Ishikawa (cell line): Measurements from ENCODE around the gene S100A1.

Source experiments
- CEBPB ChIP-seq: IDR thresholded peaks from 2 replicates; pipeline ENCODE4 v1.6.1; 2012
- CREB1 ChIP-seq: IDR thresholded peaks from 2 replicates; pipeline ENCODE4 v1.6.1; 2012; ENCODE audit warnings: low read depth
- EGR1 ChIP-seq: IDR thresholded peaks from 2 replicates; pipeline ENCODE4 v1.6.1; 2012
- EP300 ChIP-seq: IDR thresholded peaks from 2 replicates; pipeline ENCODE4 v1.6.1; 2012; ENCODE audit warnings: borderline replicate concordance
- FOXM1 ChIP-seq: IDR thresholded peaks from 2 replicates; pipeline ENCODE4 v1.6.1; 2012; ENCODE audit warnings: low read depth, borderline replicate concordance
- NFIC ChIP-seq: IDR thresholded peaks from 2 replicates; pipeline ENCODE4 v1.6.1; 2012
- RAD21 ChIP-seq: IDR thresholded peaks from 2 replicates; pipeline ENCODE4 v1.6.1; 2012; ENCODE audit warnings: low read depth
- TAF1 ChIP-seq: IDR thresholded peaks from 2 replicates; pipeline ENCODE4 v1.6.1; 2012; ENCODE audit warnings: low read depth, mild to moderate bottlenecking
- TCF12 ChIP-seq: IDR thresholded peaks from 2 replicates; pipeline ENCODE4 v1.6.1; 2012; ENCODE audit warnings: low read depth
- TEAD4 ChIP-seq: IDR thresholded peaks from 2 replicates; pipeline ENCODE4 v1.6.1; 2012
- YY1 ChIP-seq: IDR thresholded peaks from 2 replicates; pipeline ENCODE4 v1.6.1; 2012; ENCODE audit warnings: low read depth
- ZBTB7A ChIP-seq: IDR thresholded peaks from 2 replicates; pipeline ENCODE4 v1.6.1; 2012; ENCODE audit warnings: low read depth
- TF ChIP-seq, protein P1 (sequence below): IDR thresholded peaks from 2 replicates; pipeline ENCODE4 v1.6.1; 2012
- TF ChIP-seq, protein P2 (sequence below): IDR thresholded peaks from 2 replicates; pipeline ENCODE4 v1.6.1; 2012; ENCODE audit warnings: low read depth, mild to moderate bottlenecking
- TF ChIP-seq, protein P3 (sequence below): IDR thresholded peaks from 2 replicates; pipeline ENCODE4 v1.6.1; 2012

Gene S100A1

GRCh38 chr1:153646672-153647345, 18.6 kb downstream of the S100A1 start:
- TF ChIP-seq EP300 (no peak), ZBTB7A (no peak), RAD21 (no peak), TAF1 (no peak)
- TF ChIP-seq, protein P1, sequence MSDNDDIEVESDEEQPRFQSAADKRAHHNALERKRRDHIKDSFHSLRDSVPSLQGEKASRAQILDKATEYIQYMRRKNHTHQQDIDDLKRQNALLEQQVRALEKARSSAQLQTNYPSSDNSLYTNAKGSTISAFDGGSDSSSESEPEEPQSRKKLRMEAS = no peak
- TF ChIP-seq, protein P2, sequence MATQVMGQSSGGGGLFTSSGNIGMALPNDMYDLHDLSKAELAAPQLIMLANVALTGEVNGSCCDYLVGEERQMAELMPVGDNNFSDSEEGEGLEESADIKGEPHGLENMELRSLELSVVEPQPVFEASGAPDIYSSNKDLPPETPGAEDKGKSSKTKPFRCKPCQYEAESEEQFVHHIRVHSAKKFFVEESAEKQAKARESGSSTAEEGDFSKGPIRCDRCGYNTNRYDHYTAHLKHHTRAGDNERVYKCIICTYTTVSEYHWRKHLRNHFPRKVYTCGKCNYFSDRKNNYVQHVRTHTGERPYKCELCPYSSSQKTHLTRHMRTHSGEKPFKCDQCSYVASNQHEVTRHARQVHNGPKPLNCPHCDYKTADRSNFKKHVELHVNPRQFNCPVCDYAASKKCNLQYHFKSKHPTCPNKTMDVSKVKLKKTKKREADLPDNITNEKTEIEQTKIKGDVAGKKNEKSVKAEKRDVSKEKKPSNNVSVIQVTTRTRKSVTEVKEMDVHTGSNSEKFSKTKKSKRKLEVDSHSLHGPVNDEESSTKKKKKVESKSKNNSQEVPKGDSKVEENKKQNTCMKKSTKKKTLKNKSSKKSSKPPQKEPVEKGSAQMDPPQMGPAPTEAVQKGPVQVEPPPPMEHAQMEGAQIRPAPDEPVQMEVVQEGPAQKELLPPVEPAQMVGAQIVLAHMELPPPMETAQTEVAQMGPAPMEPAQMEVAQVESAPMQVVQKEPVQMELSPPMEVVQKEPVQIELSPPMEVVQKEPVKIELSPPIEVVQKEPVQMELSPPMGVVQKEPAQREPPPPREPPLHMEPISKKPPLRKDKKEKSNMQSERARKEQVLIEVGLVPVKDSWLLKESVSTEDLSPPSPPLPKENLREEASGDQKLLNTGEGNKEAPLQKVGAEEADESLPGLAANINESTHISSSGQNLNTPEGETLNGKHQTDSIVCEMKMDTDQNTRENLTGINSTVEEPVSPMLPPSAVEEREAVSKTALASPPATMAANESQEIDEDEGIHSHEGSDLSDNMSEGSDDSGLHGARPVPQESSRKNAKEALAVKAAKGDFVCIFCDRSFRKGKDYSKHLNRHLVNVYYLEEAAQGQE = no peak

GRCh38 chr1:153647346-153647714, 19.1 kb downstream of the S100A1 start:
- TF ChIP-seq, protein P2 = no peak
- TF ChIP-seq TEAD4 (no peak), ZBTB7A (no peak), CREB1 (no peak), RAD21 (no peak), EP300 (no peak), EGR1 (no peak), YY1 (no peak), TCF12 (no peak), NFIC (no peak), CEBPB (no peak), TAF1 (no peak), FOXM1 (no peak)
- TF ChIP-seq, protein P1 = no peak
- TF ChIP-seq, protein P3, sequence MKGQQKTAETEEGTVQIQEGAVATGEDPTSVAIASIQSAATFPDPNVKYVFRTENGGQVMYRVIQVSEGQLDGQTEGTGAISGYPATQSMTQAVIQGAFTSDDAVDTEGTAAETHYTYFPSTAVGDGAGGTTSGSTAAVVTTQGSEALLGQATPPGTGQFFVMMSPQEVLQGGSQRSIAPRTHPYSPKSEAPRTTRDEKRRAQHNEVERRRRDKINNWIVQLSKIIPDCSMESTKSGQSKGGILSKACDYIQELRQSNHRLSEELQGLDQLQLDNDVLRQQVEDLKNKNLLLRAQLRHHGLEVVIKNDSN = no peak

DNA sequence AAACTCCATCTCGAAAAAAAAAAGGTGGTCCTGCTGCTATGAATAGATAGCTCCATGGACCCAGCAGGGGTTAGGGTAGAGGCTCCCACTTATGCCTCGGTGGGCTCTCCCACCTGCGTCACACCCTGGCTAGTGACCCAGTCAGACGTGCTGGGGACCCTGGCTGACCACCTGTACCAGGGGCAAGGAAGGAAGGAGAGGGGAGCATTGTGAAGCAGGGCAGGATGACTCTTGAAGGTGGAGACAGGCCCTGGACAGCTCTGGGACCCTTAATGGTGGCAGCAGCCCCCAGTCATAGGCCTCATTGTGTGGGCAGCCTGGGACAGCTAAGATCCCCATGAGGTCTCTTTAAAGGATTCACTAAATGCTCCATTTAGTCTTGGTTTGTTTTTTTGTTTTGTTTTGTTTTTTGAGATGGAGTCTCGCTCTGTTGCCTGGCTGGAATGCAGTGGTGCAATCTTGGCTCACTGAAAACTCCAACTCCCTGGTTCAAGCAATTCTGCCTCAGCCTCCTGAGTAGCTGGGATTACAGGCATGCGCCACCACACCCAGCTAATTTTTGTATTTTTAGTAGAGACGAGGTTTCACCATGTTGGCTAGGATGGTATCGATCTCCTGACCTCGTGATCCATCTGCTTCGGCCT, 19.9 kb downstream of the S100A1 start:
- TF ChIP-seq, protein P1 = no peak
- TF ChIP-seq TEAD4 (peak; percentile 84), YY1 (no peak), ZBTB7A (no peak), CEBPB (peak; percentile 92)

DNA sequence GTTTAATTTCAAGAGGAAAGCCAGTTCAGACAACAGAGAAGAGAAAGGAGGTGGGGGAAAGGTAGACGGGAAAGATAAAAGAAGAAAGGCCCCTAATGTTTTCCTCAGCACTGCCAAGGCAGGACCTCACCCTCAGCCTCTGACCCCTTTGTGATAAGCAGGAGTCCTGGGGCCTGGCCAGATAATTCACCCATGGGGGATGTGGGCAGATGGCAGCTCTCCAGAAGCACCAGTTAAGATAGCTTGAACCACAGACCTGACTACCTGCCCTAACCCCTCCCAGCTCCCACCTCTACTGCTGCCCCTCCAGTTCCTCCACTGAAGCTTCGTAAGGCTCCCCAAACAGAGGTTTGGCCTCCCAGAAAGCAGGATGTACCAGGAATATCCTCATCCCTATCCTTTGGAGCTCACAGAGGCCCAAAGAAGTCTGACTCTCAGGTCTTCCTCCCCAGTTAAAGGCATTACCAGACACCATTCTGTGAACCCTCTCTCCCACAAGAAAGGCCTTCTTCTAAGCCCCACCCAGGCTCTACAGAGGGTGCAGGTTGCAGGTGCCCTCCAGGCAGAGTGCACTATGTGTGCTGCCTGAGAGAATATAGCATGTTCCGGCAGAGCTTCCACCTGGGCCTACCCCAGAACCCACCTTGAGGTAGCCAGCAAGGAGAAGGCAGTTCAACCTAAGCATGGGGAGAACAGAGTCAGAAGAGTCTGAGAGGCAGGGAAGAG, 21.1 kb downstream of the S100A1 start:
- TF ChIP-seq TEAD4 = no peak
- TF ChIP-seq RAD21 = no peak
- TF ChIP-seq, protein P3 = no peak
- no peak for TF ChIP-seq NFIC
- no peak for TF ChIP-seq FOXM1
- no peak for TF ChIP-seq TAF1
- no peak for TF ChIP-seq ZBTB7A
- TF ChIP-seq CREB1 = no peak
- TF ChIP-seq TCF12 = no peak

DNA sequence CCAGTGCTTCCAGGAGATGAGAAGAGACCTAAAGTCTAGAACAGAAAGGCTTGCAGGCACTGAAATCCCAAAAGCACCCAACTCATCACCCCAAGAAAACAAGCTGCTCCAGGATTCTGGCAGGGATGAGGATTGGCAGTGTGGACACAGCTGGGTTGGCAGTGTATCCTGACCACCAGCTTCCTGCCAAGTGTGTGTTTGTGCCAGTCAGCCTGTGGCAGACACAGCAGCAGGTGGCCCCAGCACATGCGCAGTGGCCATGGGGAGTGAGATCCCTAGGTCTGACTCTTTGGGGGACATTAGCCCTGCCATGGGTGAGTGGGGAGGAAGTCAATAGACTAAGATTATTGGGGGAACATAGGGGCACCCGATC, 21.6 kb downstream of the S100A1 start:
- TF ChIP-seq NFIC = no peak
- no peak for TF ChIP-seq TEAD4

DNA sequence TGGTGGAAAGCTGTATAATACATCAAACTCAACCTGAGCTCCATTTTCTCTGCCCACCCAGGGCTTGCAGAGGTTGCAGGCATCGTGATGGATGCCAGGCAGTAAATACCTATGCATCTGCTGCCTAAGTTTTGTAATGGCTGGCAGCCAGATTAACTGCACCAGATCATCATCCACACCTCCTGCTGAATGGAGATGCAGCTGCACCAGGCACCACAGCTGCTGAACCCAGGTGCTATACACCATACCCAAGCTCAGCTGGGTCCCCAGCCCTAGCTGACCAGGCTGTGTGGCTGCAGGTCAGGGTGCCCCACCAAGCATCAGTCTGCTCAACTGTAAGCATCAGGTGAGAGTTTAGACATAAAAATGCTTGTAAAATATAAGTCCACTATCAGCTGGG, 23.5 kb downstream of the S100A1 start:
- no peak for TF ChIP-seq EP300
- TF ChIP-seq NFIC = no peak
- no peak for TF ChIP-seq CREB1
- TF ChIP-seq, protein P2 = no peak
- TF ChIP-seq YY1 = no peak
- TF ChIP-seq, protein P1 = no peak
- TF ChIP-seq CEBPB = no peak
- TF ChIP-seq TAF1 = no peak
- no peak for TF ChIP-seq FOXM1
- no peak for TF ChIP-seq TEAD4
- TF ChIP-seq EGR1 = no peak
- TF ChIP-seq TCF12 = no peak
- no peak for TF ChIP-seq ZBTB7A
- TF ChIP-seq, protein P3 = no peak
- no peak for TF ChIP-seq RAD21
